Transverse colon (tissue), 4 donors: ENCODE results near the gene BEND7.

Experiments
- EP300 ChIP-seq: sonication (generic); formaldehyde crosslinking; IDR thresholded peaks from one replicate; pipeline ENCODE4 v1.6.1; 2017; ENCODE audit warnings: antibody characterized with exemption, low read depth
- POLR2A ChIP-seq: fragments of 450-650 bp; IDR thresholded peaks from one replicate; pipeline ENCODE4 v1.6.1; 2016; ENCODE audit warnings: antibody characterized with exemption, mild to moderate bottlenecking, moderate library complexity
- POLR2AphosphoS5 ChIP-seq, 3 donors: sonication (generic); formaldehyde crosslinking; IDR thresholded peaks; one replicate each; pipeline ENCODE4 v1.6.1; 2016; ENCODE audit warnings: antibody characterized with exemption in 3 of 3
- TF ChIP-seq, protein P1 (sequence below), 5 experiments: fragments of 200-600 bp in 3 of 5; fragments of 450-650 bp in 2 of 5; sonication (generic) in 3 of 5; IDR thresholded peaks; 1 replicate in 2 of 5; 2 replicates in 3 of 5; pipeline ENCODE4 v1.5.1; 2016 to 2017; ENCODE audit warnings: antibody characterized with exemption in 5 of 5, inconsistent platforms in 3 of 5, mild to moderate bottlenecking in 2 of 5, moderate library complexity in 1 of 5

- TF ChIP-seq, protein P1, sequence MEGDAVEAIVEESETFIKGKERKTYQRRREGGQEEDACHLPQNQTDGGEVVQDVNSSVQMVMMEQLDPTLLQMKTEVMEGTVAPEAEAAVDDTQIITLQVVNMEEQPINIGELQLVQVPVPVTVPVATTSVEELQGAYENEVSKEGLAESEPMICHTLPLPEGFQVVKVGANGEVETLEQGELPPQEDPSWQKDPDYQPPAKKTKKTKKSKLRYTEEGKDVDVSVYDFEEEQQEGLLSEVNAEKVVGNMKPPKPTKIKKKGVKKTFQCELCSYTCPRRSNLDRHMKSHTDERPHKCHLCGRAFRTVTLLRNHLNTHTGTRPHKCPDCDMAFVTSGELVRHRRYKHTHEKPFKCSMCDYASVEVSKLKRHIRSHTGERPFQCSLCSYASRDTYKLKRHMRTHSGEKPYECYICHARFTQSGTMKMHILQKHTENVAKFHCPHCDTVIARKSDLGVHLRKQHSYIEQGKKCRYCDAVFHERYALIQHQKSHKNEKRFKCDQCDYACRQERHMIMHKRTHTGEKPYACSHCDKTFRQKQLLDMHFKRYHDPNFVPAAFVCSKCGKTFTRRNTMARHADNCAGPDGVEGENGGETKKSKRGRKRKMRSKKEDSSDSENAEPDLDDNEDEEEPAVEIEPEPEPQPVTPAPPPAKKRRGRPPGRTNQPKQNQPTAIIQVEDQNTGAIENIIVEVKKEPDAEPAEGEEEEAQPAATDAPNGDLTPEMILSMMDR (IDR thresholded peaks at IDR 0.05) = no peak
- TF ChIP-seq EP300 (no peak), POLR2A (no peak), POLR2AphosphoS5 (IDR thresholded peaks at IDR 0.05) (no peak)
Observed at GRCh38 chr10:13483073-13483472, 45.7 kb downstream of the BEND7 start.
